IMR-90 (cell line): ENCODE data around the gene GPBAR1. TPM values are rescaled to one million over a fixed set of nuclear protein-coding genes. Genes with fewer than 3 reads are reported as not detected.

Experiments
- ATAC-seq: fragments of 200-7000 bp; cut with Tn5 transposase; 2 replicates; pipeline ENCODE4 v1.9.1; 2020; ENCODE audit warnings: low read depth, mild to moderate bottlenecking, moderate library complexity
- BruUV-seq: library from RNA; stranded (reverse); fragments of 400-500 nt; replicated peaks from 2 replicates; lab custom pipeline; 2021; lab: Mats Ljungman, UMichigan
- CTCF ChIA-PET: fragments of 300-600 bp; formaldehyde crosslinking; extraction: SDS; loops from one replicate; lab custom pipeline; 2021; ENCODE audit warnings: antibody characterized with exemption; lab: Yijun Ruan, JAX
- POLR2A ChIA-PET: fragments of 300-600 bp; sonication (Branson Sonifier 250); formaldehyde crosslinking; loops from one replicate; lab custom pipeline; 2022; ENCODE audit warnings: antibody characterized with exemption; ENCODE audit not compliant: unreplicated experiment; lab: Charles Lee
- DNase-seq: peaks from one replicate; pipeline ENCODE4 v3.0.0; 2013
- H2AFZ ChIP-seq: replicated peaks from 2 replicates; pipeline ENCODE3; 2013; ENCODE audit warnings: low read length, mild to moderate bottlenecking; ENCODE audit not compliant: poor library complexity
- H2AK5ac ChIP-seq: 2 replicates; pipeline ENCODE4 v1.6.1; 2013; ENCODE audit warnings: low read depth, low read length, inconsistent platforms
- H2AK9ac ChIP-seq: replicated peaks from 2 replicates; pipeline ENCODE3; 2013; ENCODE audit warnings: mild to moderate bottlenecking, low read depth, low read length, moderate library complexity; ENCODE audit not compliant: poor library complexity
- H2BK120ac ChIP-seq: 2 replicates; pipeline ENCODE4 v1.6.1; 2013; ENCODE audit warnings: low read depth, low read length, inconsistent platforms
- H2BK15ac ChIP-seq: 3 replicates; pipeline ENCODE4 v1.6.1; 2013; ENCODE audit warnings: low read depth, low read length, inconsistent platforms
- H2BK20ac ChIP-seq: 2 replicates; pipeline ENCODE4 v1.6.1; 2013; ENCODE audit warnings: low read depth, mild to moderate bottlenecking, inconsistent platforms, low read length, moderate library complexity
- H2BK5ac ChIP-seq: 2 replicates; pipeline ENCODE4 v1.6.1; 2013; ENCODE audit warnings: mild to moderate bottlenecking, low read depth, low read length, inconsistent platforms; ENCODE audit not compliant: poor library complexity, severe bottlenecking
- H3K14ac ChIP-seq: replicated peaks from 2 replicates; pipeline ENCODE4 v1.6.1; 2013; ENCODE audit warnings: low read depth, low read length, inconsistent platforms
- H3K18ac ChIP-seq: 2 replicates; pipeline ENCODE4 v1.6.1; 2013; ENCODE audit warnings: low read depth, low read length, control low read depth
- H3K23ac ChIP-seq: 2 replicates; pipeline ENCODE4 v1.6.1; 2013; ENCODE audit warnings: low read depth, low read length, inconsistent platforms
- H3K27ac ChIP-seq: 2 replicates; pipeline ENCODE4 v1.5.1; 2013; ENCODE audit warnings: mild to moderate bottlenecking, control low read depth, low read length; ENCODE audit not compliant: insufficient read depth
- H3K27me3 ChIP-seq: 2 replicates; pipeline ENCODE4 v1.6.1; 2013; ENCODE audit warnings: low read length; ENCODE audit not compliant: control insufficient read depth, insufficient read depth
- H3K36me3 ChIP-seq: 2 replicates; pipeline ENCODE4 v1.6.1; 2013; ENCODE audit warnings: low read length, mixed read lengths; ENCODE audit not compliant: control insufficient read depth, insufficient read depth
- H3K4ac ChIP-seq: 2 replicates; pipeline ENCODE4 v1.6.1; 2013; ENCODE audit warnings: low read depth, low read length, inconsistent platforms
- H3K4me1 ChIP-seq: 2 replicates; pipeline ENCODE4 v1.6.1; 2013; ENCODE audit warnings: low read length, mixed read lengths; ENCODE audit not compliant: control insufficient read depth, insufficient read depth
- H3K4me2 ChIP-seq: 2 replicates; pipeline ENCODE4 v1.6.1; 2013; ENCODE audit warnings: low read depth, mild to moderate bottlenecking, control low read depth, low read length, moderate library complexity
- H3K4me3 ChIP-seq: 2 replicates; pipeline ENCODE4 v1.5.1; 2013; ENCODE audit warnings: low read depth, mild to moderate bottlenecking, control low read depth, low read length, moderate library complexity; ENCODE audit not compliant: insufficient read depth
- H3K56ac ChIP-seq: 2 replicates; pipeline ENCODE4 v1.6.1; 2013; ENCODE audit warnings: low read length, inconsistent platforms; ENCODE audit not compliant: insufficient read depth; ENCODE audit errors: extremely low read depth
- H3K79me1 ChIP-seq, 2 experiments: 2 replicates each; pipeline ENCODE4 v1.6.1; 2013; ENCODE audit warnings: low read length in 2 of 2, inconsistent platforms in 1 of 2, low read depth in 1 of 2
- H3K9ac ChIP-seq: 2 replicates; pipeline ENCODE4 v1.6.1; 2013; ENCODE audit warnings: low read depth, low read length, control low read depth
- H3K9me1 ChIP-seq: 2 replicates; pipeline ENCODE4 v1.6.1; 2013; ENCODE audit warnings: low read length, inconsistent platforms; ENCODE audit not compliant: insufficient read depth
- H3K9me3 ChIP-seq: 2 replicates; pipeline ENCODE4 v1.6.1; 2013; ENCODE audit warnings: low read length; ENCODE audit not compliant: control insufficient read depth, insufficient read depth
- H4K20me1 ChIP-seq: 2 replicates; pipeline ENCODE4 v1.6.1; 2013; ENCODE audit warnings: low read length, inconsistent platforms; ENCODE audit not compliant: insufficient read depth
- H4K5ac ChIP-seq: 2 replicates; pipeline ENCODE4 v1.6.1; 2013; ENCODE audit warnings: mild to moderate bottlenecking, low read depth, low read length, control low read depth
- H4K8ac ChIP-seq, 2 experiments: 2 replicates each; pipeline ENCODE4 v1.6.1; 2013; ENCODE audit warnings: low read depth in 2 of 2, low read length in 2 of 2, control low read depth in 1 of 2, inconsistent platforms in 1 of 2
- H4K91ac ChIP-seq: 2 replicates; pipeline ENCODE4 v1.6.1; 2013; ENCODE audit warnings: low read depth, low read length, inconsistent platforms; ENCODE audit not compliant: insufficient read depth
- BHLHE40 ChIP-seq: fragments of 150-350 bp; IDR thresholded peaks from 2 replicates; pipeline ENCODE4 v1.6.1; 2016; ENCODE audit warnings: mild to moderate bottlenecking, low read depth, low read length
- CHD1 ChIP-seq: IDR thresholded peaks from 2 replicates; pipeline ENCODE4 v1.6.1; 2012; ENCODE audit warnings: low read depth, low read length, improper control_type of control experiment
- CTCF ChIP-seq: conservative IDR thresholded peaks from 2 replicates; pipeline ENCODE4 v1.5.1; 2012; ENCODE audit warnings: mild to moderate bottlenecking, low read depth, low read length, improper control_type of control experiment
- ELK1 ChIP-seq: fragments of 150-350 bp; IDR thresholded peaks from 2 replicates; pipeline ENCODE4 v1.6.1; 2016; ENCODE audit warnings: low read depth, mild to moderate bottlenecking, low read length, moderate library complexity, borderline replicate concordance
- MAFK ChIP-seq: IDR thresholded peaks from 2 replicates; pipeline ENCODE4 v1.6.1; 2012; ENCODE audit warnings: low read depth, low read length, improper control_type of control experiment
- RCOR1 ChIP-seq: IDR thresholded peaks from 2 replicates; pipeline ENCODE4 v1.6.1; 2012; ENCODE audit warnings: mild to moderate bottlenecking, low read length, improper control_type of control experiment; ENCODE audit not compliant: insufficient replicate concordance
- RFX5 ChIP-seq: IDR thresholded peaks from 2 replicates; pipeline ENCODE4 v1.8.0; 2012; ENCODE audit warnings: low read depth, mild to moderate bottlenecking, low read length, moderate library complexity
- SMC3 ChIP-seq: fragments of 150-350 bp; IDR thresholded peaks from 2 replicates; pipeline ENCODE4 v1.6.1; 2016; ENCODE audit warnings: low read depth, mild to moderate bottlenecking, antibody characterized with exemption, low read length, moderate library complexity
- WGBS, 2 experiments: methylation state at CpG; one replicate each; pipeline versions ENCODE4 v1.1.5 to v1.1.7; 2013; ENCODE audit warnings: missing lambda C conversion rate in 2 of 2; ENCODE audit not compliant: insufficient read length in 1 of 2; ENCODE audit errors: extremely low coverage in 2 of 2; 5-methylcytosine and 5-hydroxymethylcytosine counted together
- dilution Hi-C: fragments of 300-500 bp; cut with HindIII; formaldehyde crosslinking; loops from one replicate; pipeline ENCODE4 v1.14.3; 2018; ENCODE audit warnings: low sequenced_read_pairs; ENCODE audit not compliant: unreplicated experiment
- in situ Hi-C: fragments of 300-500 bp; cut with MboI; formaldehyde crosslinking; loops from 3 replicates; pipeline ENCODE4 v1.14.3; 2019; ENCODE audit warnings: low sequenced_read_pairs, inconsistent platforms, mixed read lengths
- intact Hi-C: fragments of 100-400 bp; cut with micrococcal nuclease; formaldehyde crosslinking; loops from 2 replicates; pipeline ENCODE4 v1.10.0; 2022
- polyA plus RNA-seq, 3 experiments: library from polyadenylated mRNA; depleted of rRNA; stranded (reverse); fragments of >200 nt; gene quantifications; 2 replicates each; pipeline ENCODE4 v1.2.3, GENCODE V29; 2012; ENCODE audit warnings: low replicate concordance in 1 of 3
- total RNA-seq: library from RNA; depleted of rRNA; stranded (reverse); fragments of >200 nt; gene quantifications from 2 replicates; pipeline ENCODE4 v1.2.3, GENCODE V29; 2012

The GPBAR1 gene
- total and polyA plus RNA-seq, 2 of the 4 experiments (the other 2 are of a cell fraction): under 0.01 to 0.21 TPM

DNA sequence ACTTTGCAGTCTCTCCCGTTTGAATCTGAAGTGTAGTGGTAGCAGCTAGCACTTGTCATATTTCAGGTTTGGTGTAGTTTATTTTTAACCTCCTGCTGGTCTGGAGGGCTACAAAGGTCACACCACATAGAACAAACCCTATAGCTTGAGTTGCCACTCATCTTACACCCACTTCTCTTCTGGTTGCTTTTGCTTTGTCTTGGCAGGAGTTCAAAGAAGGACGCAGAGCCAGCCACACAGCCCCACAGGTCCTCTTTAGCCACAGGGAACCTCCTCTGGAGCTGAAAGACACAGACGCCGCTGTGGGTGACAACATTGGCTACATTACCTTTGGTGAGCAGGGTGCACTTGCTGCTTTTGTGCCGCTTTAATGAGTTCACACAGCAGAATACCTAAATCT is 15.6 kb upstream of the GPBAR1 start:
- Histone ChIP-seq H3K9me3 (no peaks in the 10 kb centered on the region), H2AK5ac (no peak overlapping the region), H4K8ac (no peak overlapping the region), H4K20me1 (peaks cover 27% of the 10 kb centered on the region), H3K4ac (no peak overlapping the region), H3K9ac (no peak overlapping the region), H2BK5ac (no peak overlapping the region), H2BK15ac (no peak overlapping the region), H2BK20ac (no peak overlapping the region), H3K4me3 (no peak overlapping the region), H2AFZ (no peak overlapping the region), H3K23ac (no peak overlapping the region), H3K9me1 (0 out of 2 replicates have a peak, but pooled peaks cover 5% of the 10 kb centered on the region), H3K27me3 (no peaks in the 10 kb centered on the region), H4K91ac (no peak overlapping the region), H3K36me3 (peaks cover 69% of the 10 kb centered on the region), H4K5ac (no peak overlapping the region), H3K4me1 (no peaks in the 10 kb centered on the region), H3K27ac (no peak overlapping the region), H3K79me1 (peaks cover 44 to 70% of the 10 kb centered on the region in 2 experiments), H2AK9ac (no peak overlapping the region), H2BK120ac (no peak overlapping the region), H3K18ac (no peak overlapping the region), H3K4me2 (no peak overlapping the region), H3K56ac (no peak overlapping the region), H3K14ac (no peak overlapping the region)
- in situ Hi-C loops: no loop called here
- POLR2A ChIA-PET: no interaction called here
- dilution Hi-C loops: no loop called here
- intact Hi-C loops: no loop called here
- CTCF ChIA-PET: no interaction called here
- TF ChIP-seq CHD1 (no peak), RCOR1 (no peak), ELK1 (no peak), RFX5 (no peak), CTCF (no peak), MAFK (no peak), SMC3 (no peak), BHLHE40 (no peak)
- ATAC-seq: no peak
- WGBS, 2 experiments: 92% methylated on average over 2 of the region's 5 CpGs; no CpG with 5 or more reads in 1 of the 2 experiments
- DNase-seq: no peak
- BruUV-seq: no TSS peak
